Stimulated activated CD4-positive, alpha-beta T cell treated with anti-CD3 and anti-CD28 coated beads, Interleukin-12 subunit alpha, Interleukin-12 subunit beta, amount 100 ng/mL, for 48 hours (primary cell): ENCODE results near the gene CXADR.
A peak's percentile ranks its signal among the peaks of the same experiment; 100 is the strongest.
"Not testable (repeated sequence)": the region's sequence is repeated elsewhere in the genome, so short reads cannot be mapped to it uniquely, and the experiment has no call there.

Experiments
- DNase-seq, 3 donors: peaks; one replicate each; pipeline ENCODE4 v3.0.0-alpha.2; 2020; ENCODE audit warnings: low read depth in 2 of 3, low spot score in 1 of 3

Gene CXADR

GRCh38 chr21:17501107-17502006 lies 11.5 kb upstream of the CXADR start:
- DNase-seq = no peak

- DNase-seq = not testable (repeated sequence)
These were observed 9.9 kb upstream of the CXADR start for GRCh38 chr21:17502985-17503384.

DNA sequence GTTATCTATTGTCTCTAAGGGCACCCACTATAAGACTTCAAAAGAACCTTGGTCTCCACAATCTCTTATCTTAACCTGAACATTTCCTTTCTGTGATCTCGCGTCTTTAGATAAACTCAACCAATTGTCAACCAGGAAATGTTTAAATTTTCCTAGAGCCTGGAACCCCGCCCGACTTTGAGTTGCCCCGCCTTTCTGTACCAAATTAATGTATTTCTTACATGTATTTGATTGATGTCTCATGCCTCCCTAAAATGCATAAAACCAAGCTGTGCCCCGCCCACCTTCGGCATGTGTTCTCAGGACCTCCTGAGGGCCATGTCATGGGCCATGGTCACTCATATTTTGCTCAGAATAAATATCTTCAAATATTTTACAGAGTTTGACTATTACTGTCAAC lies 5.9 kb upstream of the CXADR start:
- no peak for DNase-seq

DNA sequence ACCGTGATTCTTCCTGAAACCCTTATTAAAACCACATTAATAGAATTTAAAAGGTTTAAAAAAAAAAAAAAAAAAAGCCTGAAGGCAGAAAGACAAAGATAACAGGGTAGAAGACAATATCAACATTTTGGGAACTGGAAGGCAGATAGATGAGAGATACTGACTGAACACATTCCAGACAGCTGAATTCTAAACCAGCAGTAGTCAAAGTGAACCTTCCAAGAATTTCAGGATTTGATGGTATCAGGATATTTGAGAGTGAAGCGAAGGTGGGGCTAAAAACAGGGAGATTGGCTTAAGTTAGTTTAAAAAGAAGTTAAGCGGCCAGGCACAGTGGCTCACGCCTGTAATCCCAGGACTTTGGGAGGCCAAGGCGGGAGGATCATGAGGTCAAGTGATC lies 5.3 kb upstream of the CXADR start:
- DNase-seq = no peak

GRCh38 chr21:17513214-17514123 lies 626 bp downstream of the CXADR start:
- peak in 1 of 3 donors; percentile 3 for DNase-seq

DNA sequence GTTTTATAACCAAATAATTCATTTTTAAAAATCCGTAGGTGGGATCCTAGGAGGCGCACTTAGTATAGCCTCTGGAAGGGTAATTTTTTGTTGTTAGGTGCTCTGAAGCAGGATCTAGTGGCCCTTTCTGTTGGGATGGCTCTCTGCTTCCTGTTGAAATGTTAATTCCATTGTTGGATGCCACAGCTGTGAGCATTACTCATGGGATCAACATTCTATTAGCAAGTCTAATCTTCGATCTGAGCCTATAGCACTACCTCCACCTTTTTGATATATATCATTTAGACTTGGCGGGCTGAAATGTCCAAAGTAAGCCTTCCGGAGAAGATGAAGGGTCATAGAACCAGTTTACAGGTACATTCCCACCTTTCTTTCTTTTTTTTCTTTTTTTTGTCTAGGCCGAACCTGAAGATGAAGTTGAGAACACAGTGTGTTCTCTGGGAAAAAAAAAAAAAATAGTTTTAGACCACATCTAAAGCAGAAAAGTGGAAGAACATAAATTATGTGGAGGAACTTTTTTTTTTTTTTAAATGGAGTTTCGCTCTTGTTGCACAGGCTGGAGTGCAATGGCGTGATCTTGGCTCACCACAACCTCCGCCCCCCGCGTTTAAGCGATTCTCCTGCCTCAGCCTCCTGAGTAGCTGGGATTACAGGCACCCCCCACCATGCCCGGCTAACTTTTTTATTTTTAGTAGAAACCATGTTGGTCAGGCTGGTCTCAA lies 1.4 kb downstream of the CXADR start:
- DNase-seq = no peak

DNA sequence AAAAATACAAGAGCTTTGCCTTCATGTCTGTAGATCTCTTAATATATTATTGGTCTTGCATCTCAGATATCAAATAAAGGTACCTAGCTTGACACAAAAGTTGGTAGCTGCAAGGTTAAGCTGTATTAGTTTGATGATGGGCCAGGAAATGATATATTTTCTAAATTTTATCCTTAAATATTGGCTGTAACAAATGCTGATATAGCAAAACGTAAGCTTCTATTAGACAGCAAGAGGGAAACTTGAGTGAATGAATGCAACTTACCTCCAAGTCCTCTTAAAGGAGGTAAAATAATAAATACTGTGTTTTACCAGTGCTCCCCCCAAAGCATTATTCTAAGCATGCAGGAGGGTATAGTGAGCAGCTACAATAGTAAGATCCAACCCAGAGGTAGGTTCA lies 4.2 kb downstream of the CXADR start:
- DNase-seq = not testable (repeated sequence)

- DNase-seq = no peak
These were observed 6.4 kb downstream of the CXADR start for GRCh38 chr21:17519208-17519738.

- no peak for DNase-seq
These were observed 7.2 kb downstream of the CXADR start for GRCh38 chr21:17519965-17520609.

DNA sequence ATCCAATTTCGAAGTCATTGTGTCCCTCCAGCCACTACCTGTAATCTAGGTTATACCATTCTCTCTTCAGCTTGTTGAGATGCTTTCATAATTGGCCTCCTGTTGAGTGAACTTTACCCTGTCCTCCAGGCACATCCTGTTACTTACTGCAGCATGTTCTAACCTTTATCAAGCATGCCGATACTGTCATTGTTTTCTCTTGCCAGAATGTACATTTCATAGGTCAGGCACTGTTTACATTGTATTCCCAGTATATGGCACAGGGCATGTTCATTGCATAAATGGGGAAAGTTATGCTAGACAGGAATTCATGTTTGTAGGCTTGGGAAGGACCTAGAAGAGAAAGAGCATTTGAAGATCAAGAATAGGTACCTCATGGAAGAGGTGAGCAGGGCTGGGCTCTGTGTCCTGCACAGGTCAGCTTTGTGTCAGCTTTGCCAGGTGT lies 10.2 kb downstream of the CXADR start:
- no peak for DNase-seq

GRCh38 chr21:17523979-17524494 lies 11.2 kb downstream of the CXADR start:
- DNase-seq = not testable (repeated sequence)

- DNase-seq = no peak
These were observed 11.8 kb downstream of the CXADR start for GRCh38 chr21:17524635-17525034.

GRCh38 chr21:17526776-17527175 lies 13.9 kb downstream of the CXADR start:
- no peak for DNase-seq

DNA sequence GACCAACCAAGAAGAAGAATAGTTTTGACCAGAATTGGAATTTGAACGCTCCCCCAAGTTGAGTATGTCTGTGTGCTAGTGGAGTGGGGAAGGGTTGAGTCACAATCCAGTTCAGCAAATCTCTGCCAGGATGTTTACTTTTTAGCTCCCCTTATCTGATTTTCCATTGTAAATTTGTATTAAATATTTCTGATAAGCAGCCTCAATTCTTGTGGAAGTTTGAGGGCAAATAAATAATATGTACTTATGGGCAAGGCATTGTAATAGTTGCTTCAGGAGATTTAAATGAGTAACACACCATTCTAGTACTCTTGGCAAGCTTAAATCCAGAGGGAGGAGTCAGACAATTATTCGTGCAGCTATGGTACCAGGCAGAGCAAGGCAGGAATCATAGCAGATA lies 14.4 kb downstream of the CXADR start:
- DNase-seq = no peak

- no peak for DNase-seq
These were observed 14.9 kb downstream of the CXADR start for GRCh38 chr21:17527711-17528110.

DNA sequence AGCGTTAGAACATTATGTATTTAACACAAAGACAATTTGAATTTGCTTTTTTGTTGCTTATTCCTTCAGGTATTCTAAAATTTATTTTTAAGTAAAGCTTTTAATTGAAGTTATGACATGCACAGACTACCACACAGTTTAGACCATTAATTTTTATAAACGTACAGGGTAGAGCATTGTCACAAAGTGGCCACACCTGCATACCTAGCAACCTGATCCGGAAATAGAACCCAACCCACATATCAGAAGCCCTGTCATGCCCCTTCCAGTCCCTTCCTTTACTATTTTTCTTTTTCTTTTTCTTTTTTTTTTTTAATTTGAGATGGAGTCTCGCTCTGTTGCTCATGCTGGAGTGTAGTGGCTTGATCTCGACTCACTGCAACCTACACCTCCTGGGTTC lies 16.8 kb downstream of the CXADR start:
- DNase-seq = no peak

DNA sequence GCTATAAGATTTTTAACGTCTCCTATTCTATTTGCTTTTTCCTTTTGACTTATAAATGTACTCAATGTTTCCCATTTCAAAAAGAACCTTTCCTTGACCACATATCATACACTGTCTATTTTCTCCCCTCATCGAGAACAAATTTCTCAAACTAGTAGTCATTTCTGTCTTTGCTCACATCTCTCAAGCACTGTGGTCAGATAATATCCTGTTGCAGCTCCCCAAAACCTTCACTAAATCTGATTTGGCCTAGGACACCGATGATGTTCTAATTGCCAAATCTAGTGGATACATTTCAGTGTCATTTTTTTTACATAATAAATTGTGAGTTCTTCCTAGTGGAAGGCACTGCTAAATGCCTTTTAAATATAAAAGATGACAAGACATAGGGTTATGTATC lies 19.4 kb downstream of the CXADR start:
- no peak for DNase-seq

DNA sequence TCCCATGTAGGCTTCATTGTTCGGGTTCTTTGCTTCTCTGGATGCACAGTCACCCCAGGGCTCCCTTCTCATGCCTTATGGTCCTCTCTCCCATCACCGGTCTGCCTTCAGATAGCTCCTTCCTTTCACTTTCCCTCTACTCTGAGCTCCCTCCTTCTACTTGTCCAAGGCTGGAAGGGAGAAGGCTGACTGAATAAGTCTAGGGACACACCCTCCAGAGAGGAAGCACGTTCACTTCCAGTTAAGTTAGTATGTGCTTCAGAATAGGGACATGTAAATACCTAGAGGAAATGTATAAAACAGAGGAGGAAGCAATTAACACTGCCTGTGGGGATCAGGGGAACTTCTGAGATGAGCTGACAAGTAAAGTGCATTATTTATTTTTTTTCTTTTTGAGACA lies 23.5 kb downstream of the CXADR start:
- DNase-seq = no peak

DNA sequence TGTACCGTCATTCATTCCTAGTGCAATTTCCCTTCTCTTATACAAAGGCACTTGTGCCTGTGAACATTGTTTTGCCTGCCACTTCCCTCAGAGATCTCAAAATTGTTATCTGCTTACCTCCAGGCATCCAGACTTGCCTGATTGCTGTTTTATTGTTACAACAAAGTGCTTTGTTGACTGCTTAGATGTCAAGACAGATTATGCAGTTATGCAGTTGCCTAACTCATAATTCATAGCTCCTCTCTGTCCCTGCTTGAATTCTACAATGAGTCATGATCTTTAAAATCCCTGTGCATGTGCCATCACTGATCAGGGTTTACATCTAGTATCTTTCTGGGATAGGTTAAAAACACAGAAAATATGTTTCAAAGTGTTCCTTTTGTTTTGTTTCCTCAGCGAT lies 24.5 kb downstream of the CXADR start:
- DNase-seq = no peak

- DNase-seq = no peak
These were observed 25.7 kb downstream of the CXADR start for GRCh38 chr21:17538576-17538975.
